GM18951 (cell line): ENCODE measurements around the gene MACROD1.

Experiments used
- POLR2A ChIP-seq: IDR thresholded peaks from 4 replicates; pipeline ENCODE4 v1.6.1; 2011; ENCODE audit warnings: mild to moderate bottlenecking; ENCODE audit not compliant: insufficient read length, insufficient read depth; ENCODE audit errors: extremely low read depth
- in situ Hi-C: fragments of 300-500 bp; cut with MboI; formaldehyde crosslinking; loops from one replicate; pipeline ENCODE4 v1.12.0; 2022; ENCODE audit warnings: low sequenced_read_pairs, mixed read lengths, inconsistent platforms; ENCODE audit not compliant: unreplicated experiment

The MACROD1 gene

GRCh38 chr11:64126796-64127195 is 39.1 kb downstream of the MACROD1 start:
- TF ChIP-seq POLR2A: no peak
- in situ Hi-C loops: no loop called here

- in situ Hi-C loops: no loop called here
- TF ChIP-seq POLR2A: no peak
These were observed 39.5 kb downstream of the MACROD1 start for GRCh38 chr11:64126371-64126770.

- in situ Hi-C loops: no loop called here
- TF ChIP-seq POLR2A: no peak
These were observed 40.2 kb downstream of the MACROD1 start for GRCh38 chr11:64125676-64126075.

GRCh38 chr11:64124147-64124546 is 41.8 kb downstream of the MACROD1 start:
- in situ Hi-C loops: no loop called here
- no peak for TF ChIP-seq POLR2A

- in situ Hi-C loops: no loop called here
- no peak for TF ChIP-seq POLR2A
These were observed 42.2 kb downstream of the MACROD1 start for GRCh38 chr11:64123679-64124078.

- no peak for TF ChIP-seq POLR2A
- in situ Hi-C loops: no loop called here
These were observed 43.2 kb downstream of the MACROD1 start for GRCh38 chr11:64122411-64123410.

DNA sequence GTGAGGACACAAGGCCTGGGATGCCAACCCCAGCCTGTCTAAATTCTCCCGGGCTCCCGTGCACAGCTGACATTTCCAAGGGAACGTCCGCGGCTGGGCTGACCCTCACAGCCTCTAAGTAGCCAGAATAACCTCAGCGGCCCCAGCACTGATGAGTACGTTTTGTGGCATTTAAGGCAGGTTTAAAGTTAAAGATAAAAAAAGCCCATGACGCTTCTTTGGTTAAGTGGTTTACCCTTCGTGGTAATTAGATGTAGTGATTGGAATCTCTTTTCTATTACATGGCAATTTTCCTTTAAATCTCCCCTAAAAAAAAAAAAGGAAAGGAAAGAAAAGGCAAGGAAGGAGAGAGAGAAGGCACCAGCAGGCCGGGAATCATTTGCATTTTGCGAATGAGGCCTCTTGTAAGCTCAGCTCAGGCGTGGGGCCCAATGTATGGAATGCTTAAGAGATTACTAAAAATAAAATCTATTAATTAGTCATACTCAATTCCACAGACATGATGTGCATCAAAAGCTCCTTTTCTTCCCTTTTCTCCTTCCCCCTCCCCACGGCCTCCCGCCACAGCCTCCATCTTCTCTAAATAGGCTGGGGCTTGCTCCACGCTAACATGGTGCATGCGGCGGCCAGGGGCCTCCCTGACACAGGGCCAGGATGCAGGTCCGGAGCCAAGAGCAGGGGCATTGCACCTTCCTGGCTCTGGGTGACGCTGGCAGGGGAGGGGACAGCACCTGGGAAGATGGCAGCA is 44.1 kb downstream of the MACROD1 start:
- TF ChIP-seq POLR2A: no peak
- in situ Hi-C loops: no loop called here

GRCh38 chr11:64120951-64121569 is 44.9 kb downstream of the MACROD1 start:
- in situ Hi-C loops: no loop called here
- TF ChIP-seq POLR2A: no peak

- in situ Hi-C loops: no loop called here
- TF ChIP-seq POLR2A: no peak
These were observed 46.2 kb downstream of the MACROD1 start for GRCh38 chr11:64119700-64120099.

DNA sequence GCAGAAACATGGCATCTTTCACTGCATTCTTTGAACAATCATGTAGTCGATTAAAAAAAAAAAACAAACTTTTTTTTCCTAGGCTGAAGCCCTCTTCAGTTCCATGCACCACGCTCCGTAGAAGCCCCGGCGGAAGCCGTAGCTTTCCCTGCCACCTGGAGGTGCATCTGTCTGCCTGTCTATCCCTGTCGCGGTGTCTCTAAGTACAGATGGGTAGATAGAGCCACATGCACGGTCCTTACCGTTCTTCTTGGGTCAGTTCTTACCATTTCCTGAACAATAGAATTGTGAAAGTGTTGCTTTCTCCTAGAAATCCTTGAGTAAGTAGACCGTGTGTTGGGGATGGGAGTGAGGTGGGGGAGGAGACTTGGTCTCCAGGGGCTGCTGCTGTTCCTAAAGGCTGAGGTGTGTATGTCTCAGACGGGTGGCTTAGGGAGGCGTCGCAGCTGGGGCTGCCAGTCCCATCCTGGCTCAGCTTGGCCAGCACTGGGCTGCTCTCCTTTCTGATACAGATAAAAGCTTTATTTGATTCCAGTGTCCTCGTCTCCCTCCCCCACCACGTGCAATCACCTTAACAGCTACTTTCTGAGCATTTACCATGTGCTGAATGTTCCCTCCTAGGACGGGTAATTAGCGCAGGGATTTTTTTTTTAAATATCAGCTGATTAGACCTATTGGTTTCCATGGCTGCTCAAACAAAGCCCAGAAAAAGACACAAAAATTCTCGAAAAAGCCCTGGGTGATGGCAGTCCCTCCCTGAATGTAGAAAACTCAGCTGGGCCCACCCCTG is 46.8 kb downstream of the MACROD1 start:
- TF ChIP-seq POLR2A: no peak
- in situ Hi-C loops: no loop called here

GRCh38 chr11:64117763-64118459 is 48.0 kb downstream of the MACROD1 start:
- no peak for TF ChIP-seq POLR2A
- in situ Hi-C loops: no loop called here
